ENCODE measurements around the gene MGA.

The MGA gene

GRCh38 chr15:41806291-41807181 lies 146.3 kb downstream of the MGA start:
- Histone ChIP-seq H3K9ac (ENCODE audit: low read depth, low read length) (no peak overlapping the region), H3K9me3 (ENCODE audit: control insufficient read depth, insufficient read depth, low read length) (no peaks in the 10 kb centered on the region), H3K4me3 (ENCODE audit: low read depth, low read length) (no peak overlapping the region), H3K4me1 (ENCODE audit: control insufficient read depth, insufficient read depth, low read length) (peaks cover 5% of the 10 kb centered on the region; the same call in 1 of the 2 replicates), H3K27ac (ENCODE audit: low read depth, low read length) (no peak overlapping the region), H3K36me3 (ENCODE audit: control insufficient read depth, insufficient read depth, low read length) (no peaks in the 10 kb centered on the region), H3K27me3 (ENCODE audit: control insufficient read depth, insufficient read depth, low read length) (no peaks in the 10 kb centered on the region)

GRCh38 chr15:41809121-41809520 lies 148.9 kb downstream of the MGA start:
- Histone ChIP-seq H3K27ac (ENCODE audit: low read depth, low read length) (no peak overlapping the region), H3K9ac (ENCODE audit: low read depth, low read length) (no peak overlapping the region), H3K4me3 (ENCODE audit: low read depth, low read length) (no peak overlapping the region), H3K36me3 (ENCODE audit: control insufficient read depth, insufficient read depth, low read length) (no peaks in the 10 kb centered on the region; the same call in none of the 2 replicates), H3K9me3 (ENCODE audit: control insufficient read depth, insufficient read depth, low read length) (no peaks in the 10 kb centered on the region), H3K4me1 (ENCODE audit: control insufficient read depth, insufficient read depth, low read length) (peaks cover 5% of the 10 kb centered on the region; the same call in 1 of the 2 replicates), H3K27me3 (ENCODE audit: control insufficient read depth, insufficient read depth, low read length) (no peaks in the 10 kb centered on the region)

GRCh38 chr15:41809526-41810220 lies 149.5 kb downstream of the MGA start:
- no peaks in the 10 kb centered on the region for H3K9me3 ChIP-seq (ENCODE audit: control insufficient read depth, insufficient read depth, low read length)
- no peaks in the 10 kb centered on the region for H3K27me3 ChIP-seq (ENCODE audit: control insufficient read depth, insufficient read depth, low read length)
- no peak overlapping the region for H3K4me3 ChIP-seq (ENCODE audit: low read depth, low read length)
- no peaks in the 10 kb centered on the region; the same call in none of the 2 replicates for H3K36me3 ChIP-seq (ENCODE audit: control insufficient read depth, insufficient read depth, low read length)
- H3K4me1 ChIP-seq (ENCODE audit: control insufficient read depth, insufficient read depth, low read length): peaks cover 5% of the 10 kb centered on the region; the same call in 1 of the 2 replicates
- no peak overlapping the region for H3K9ac ChIP-seq (ENCODE audit: low read depth, low read length)
- H3K27ac ChIP-seq (ENCODE audit: low read depth, low read length): no peak overlapping the region

GRCh38 chr15:41810651-41811431 lies 150.6 kb downstream of the MGA start:
- no peaks in the 10 kb centered on the region; the same call in none of the 2 replicates for H3K36me3 ChIP-seq (ENCODE audit: control insufficient read depth, insufficient read depth, low read length)
- H3K9me3 ChIP-seq (ENCODE audit: control insufficient read depth, insufficient read depth, low read length): no peaks in the 10 kb centered on the region
- no peak overlapping the region for H3K27ac ChIP-seq (ENCODE audit: low read depth, low read length)

GRCh38 chr15:41811432-41812195 lies 151.4 kb downstream of the MGA start:
- Histone ChIP-seq H3K27me3 (ENCODE audit: control insufficient read depth, insufficient read depth, low read length) (no peaks in the 10 kb centered on the region), H3K4me1 (ENCODE audit: control insufficient read depth, insufficient read depth, low read length) (peaks cover 5% of the 10 kb centered on the region; the same call in 1 of the 2 replicates), H3K9ac (ENCODE audit: low read depth, low read length) (no peak overlapping the region), H3K27ac (ENCODE audit: low read depth, low read length) (no peak overlapping the region), H3K36me3 (ENCODE audit: control insufficient read depth, insufficient read depth, low read length) (no peaks in the 10 kb centered on the region; the same call in none of the 2 replicates), H3K4me3 (ENCODE audit: low read depth, low read length) (no peak overlapping the region), H3K9me3 (ENCODE audit: control insufficient read depth, insufficient read depth, low read length) (no peaks in the 10 kb centered on the region)

More at GRCh38 chr15:41810651-41811431, 150.6 kb downstream of the MGA start:
- H3K27me3 ChIP-seq (ENCODE audit: control insufficient read depth, insufficient read depth, low read length): no peaks in the 10 kb centered on the region
- H3K9ac ChIP-seq (ENCODE audit: low read depth, low read length): no peak overlapping the region
- peaks cover 5% of the 10 kb centered on the region; the same call in 1 of the 2 replicates for H3K4me1 ChIP-seq (ENCODE audit: control insufficient read depth, insufficient read depth, low read length)
- H3K4me3 ChIP-seq (ENCODE audit: low read depth, low read length): no peak overlapping the region

- no peak overlapping the region for H3K9ac ChIP-seq (ENCODE audit: low read depth, low read length)
- H3K27ac ChIP-seq (ENCODE audit: low read depth, low read length): no peak overlapping the region
- no peaks in the 10 kb centered on the region for H3K27me3 ChIP-seq (ENCODE audit: control insufficient read depth, insufficient read depth, low read length)
- H3K4me1 ChIP-seq (ENCODE audit: control insufficient read depth, insufficient read depth, low read length): peaks cover 5% of the 10 kb centered on the region; the same call in 1 of the 2 replicates
- H3K9me3 ChIP-seq (ENCODE audit: control insufficient read depth, insufficient read depth, low read length): no peaks in the 10 kb centered on the region
- H3K4me3 ChIP-seq (ENCODE audit: low read depth, low read length): no peak overlapping the region
- peaks cover 5% of the 10 kb centered on the region for H3K36me3 ChIP-seq (ENCODE audit: control insufficient read depth, insufficient read depth, low read length)
Measured at GRCh38 chr15:41812820-41813375, 152.7 kb downstream of the MGA start.

GRCh38 chr15:41813426-41813825 lies 153.2 kb downstream of the MGA start:
- Histone ChIP-seq H3K27ac (ENCODE audit: low read depth, low read length) (no peak overlapping the region), H3K4me3 (ENCODE audit: low read depth, low read length) (no peak overlapping the region), H3K9ac (ENCODE audit: low read depth, low read length) (no peak overlapping the region), H3K27me3 (ENCODE audit: control insufficient read depth, insufficient read depth, low read length) (no peaks in the 10 kb centered on the region), H3K9me3 (ENCODE audit: control insufficient read depth, insufficient read depth, low read length) (no peaks in the 10 kb centered on the region), H3K4me1 (ENCODE audit: control insufficient read depth, insufficient read depth, low read length) (peaks cover 5% of the 10 kb centered on the region; the same call in 1 of the 2 replicates), H3K36me3 (ENCODE audit: control insufficient read depth, insufficient read depth, low read length) (peaks cover 10% of the 10 kb centered on the region)

- H3K36me3 ChIP-seq (ENCODE audit: control insufficient read depth, insufficient read depth, low read length): peaks cover 17% of the 10 kb centered on the region
- no peaks in the 10 kb centered on the region for H3K9me3 ChIP-seq (ENCODE audit: control insufficient read depth, insufficient read depth, low read length)
- H3K4me1 ChIP-seq (ENCODE audit: control insufficient read depth, insufficient read depth, low read length): peaks cover 5% of the 10 kb centered on the region; the same call in 1 of the 2 replicates
- no peak overlapping the region for H3K9ac ChIP-seq (ENCODE audit: low read depth, low read length)
- no peak overlapping the region for H3K4me3 ChIP-seq (ENCODE audit: low read depth, low read length)
- no peaks in the 10 kb centered on the region for H3K27me3 ChIP-seq (ENCODE audit: control insufficient read depth, insufficient read depth, low read length)
- H3K27ac ChIP-seq (ENCODE audit: low read depth, low read length): no peak overlapping the region
Measured at GRCh38 chr15:41814534-41814933, 154.3 kb downstream of the MGA start.

- H3K4me1 ChIP-seq (ENCODE audit: control insufficient read depth, insufficient read depth, low read length): no peaks in the 10 kb centered on the region
- peaks cover 20% of the 10 kb centered on the region for H3K36me3 ChIP-seq (ENCODE audit: control insufficient read depth, insufficient read depth, low read length)
- no peak overlapping the region for H3K27ac ChIP-seq (ENCODE audit: low read depth, low read length)
- no peak overlapping the region for H3K4me3 ChIP-seq (ENCODE audit: low read depth, low read length)
- H3K27me3 ChIP-seq (ENCODE audit: control insufficient read depth, insufficient read depth, low read length): no peaks in the 10 kb centered on the region
- no peak overlapping the region for H3K9ac ChIP-seq (ENCODE audit: low read depth, low read length)
- H3K9me3 ChIP-seq (ENCODE audit: control insufficient read depth, insufficient read depth, low read length): no peaks in the 10 kb centered on the region
Measured at GRCh38 chr15:41816788-41817187, 156.6 kb downstream of the MGA start.

GRCh38 chr15:41817327-41817726 lies 157.1 kb downstream of the MGA start:
- no peak overlapping the region for H3K9ac ChIP-seq (ENCODE audit: low read depth, low read length)
- H3K4me1 ChIP-seq (ENCODE audit: control insufficient read depth, insufficient read depth, low read length): no peaks in the 10 kb centered on the region
- peaks cover 20% of the 10 kb centered on the region for H3K36me3 ChIP-seq (ENCODE audit: control insufficient read depth, insufficient read depth, low read length)
- H3K4me3 ChIP-seq (ENCODE audit: low read depth, low read length): no peak overlapping the region
- H3K27ac ChIP-seq (ENCODE audit: low read depth, low read length): no peak overlapping the region
- H3K9me3 ChIP-seq (ENCODE audit: control insufficient read depth, insufficient read depth, low read length): no peaks in the 10 kb centered on the region
- H3K27me3 ChIP-seq (ENCODE audit: control insufficient read depth, insufficient read depth, low read length): no peaks in the 10 kb centered on the region
